ENCODE data around the gene TFCP2L1. TPM values are rescaled to one million over a fixed set of nuclear protein-coding genes. Genes with fewer than 3 reads are reported as not detected.

TFCP2L1 gene
- total RNA-seq, 1 donor from 2014 or later, result not detected

- no peak for DNase-seq (ENCODE audit: extremely low read depth, low read depth, low spot score)
Observed at GRCh38 chr2:121201796-121202195, 83.2 kb downstream of the TFCP2L1 start.

GRCh38 chr2:121200419-121201315 lies 84.3 kb downstream of the TFCP2L1 start:
- DNase-seq (ENCODE audit: extremely low read depth, low read depth, low spot score), result no peak

GRCh38 chr2:121200011-121200347 lies 85.0 kb downstream of the TFCP2L1 start:
- DNase-seq (ENCODE audit: extremely low read depth, low read depth, low spot score), result no peak

GRCh38 chr2:121199281-121200010 lies 85.6 kb downstream of the TFCP2L1 start:
- no peak for DNase-seq (ENCODE audit: extremely low read depth, low read depth, low spot score)

- DNase-seq (ENCODE audit: extremely low read depth, low read depth, low spot score), result no peak
Observed at GRCh38 chr2:121197369-121198091, 87.5 kb downstream of the TFCP2L1 start.

GRCh38 chr2:121196849-121197155 lies 88.2 kb downstream of the TFCP2L1 start:
- no peak for DNase-seq (ENCODE audit: extremely low read depth, low read depth, low spot score)

GRCh38 chr2:121196132-121196848 lies 88.7 kb downstream of the TFCP2L1 start:
- no peak for DNase-seq (ENCODE audit: extremely low read depth, low read depth, low spot score)

- DNase-seq (ENCODE audit: extremely low read depth, low read depth, low spot score), result no peak
Observed at GRCh38 chr2:121195036-121195435, 90.0 kb downstream of the TFCP2L1 start.

- no peak for DNase-seq (ENCODE audit: extremely low read depth, low read depth, low spot score)
Observed at GRCh38 chr2:121194626-121195025, 90.4 kb downstream of the TFCP2L1 start.

GRCh38 chr2:121193185-121193584 lies 91.8 kb downstream of the TFCP2L1 start:
- DNase-seq (ENCODE audit: extremely low read depth, low read depth, low spot score), result no peak

- DNase-seq (ENCODE audit: extremely low read depth, low read depth, low spot score), result no peak
Observed at GRCh38 chr2:121192576-121192975, 92.4 kb downstream of the TFCP2L1 start.

- no peak for DNase-seq (ENCODE audit: extremely low read depth, low read depth, low spot score)
Observed at GRCh38 chr2:121191191-121192170, 93.5 kb downstream of the TFCP2L1 start.

- no peak for DNase-seq (ENCODE audit: extremely low read depth, low read depth, low spot score)
Observed at GRCh38 chr2:121189661-121190381, 95.2 kb downstream of the TFCP2L1 start.

GRCh38 chr2:121189011-121189410 lies 96.0 kb downstream of the TFCP2L1 start:
- no peak for DNase-seq (ENCODE audit: extremely low read depth, low read depth, low spot score)

GRCh38 chr2:121187982-121188411 lies 97.0 kb downstream of the TFCP2L1 start:
- no peak for DNase-seq (ENCODE audit: extremely low read depth, low read depth, low spot score)

- DNase-seq (ENCODE audit: extremely low read depth, low read depth, low spot score), result no peak
Observed at GRCh38 chr2:121187351-121187981, 97.5 kb downstream of the TFCP2L1 start.

- DNase-seq (ENCODE audit: extremely low read depth, low read depth, low spot score), result no peak
Observed at GRCh38 chr2:121186261-121186660, 98.7 kb downstream of the TFCP2L1 start.

- no peak for DNase-seq (ENCODE audit: extremely low read depth, low read depth, low spot score)
Observed at GRCh38 chr2:121185571-121186074, 99.4 kb downstream of the TFCP2L1 start.
